Activated T-cell treated with anti-CD3 and anti-CD28 coated beads, Interleukin-2, amount 50 U/mL, for 48 hours (primary cell): ENCODE measurements around the gene UGT1A8.

Experiments used
- DNase-seq, 2 experiments: peaks; one replicate each; pipeline ENCODE4 v3.0.0-alpha.2; 2020

Gene UGT1A8

DNA sequence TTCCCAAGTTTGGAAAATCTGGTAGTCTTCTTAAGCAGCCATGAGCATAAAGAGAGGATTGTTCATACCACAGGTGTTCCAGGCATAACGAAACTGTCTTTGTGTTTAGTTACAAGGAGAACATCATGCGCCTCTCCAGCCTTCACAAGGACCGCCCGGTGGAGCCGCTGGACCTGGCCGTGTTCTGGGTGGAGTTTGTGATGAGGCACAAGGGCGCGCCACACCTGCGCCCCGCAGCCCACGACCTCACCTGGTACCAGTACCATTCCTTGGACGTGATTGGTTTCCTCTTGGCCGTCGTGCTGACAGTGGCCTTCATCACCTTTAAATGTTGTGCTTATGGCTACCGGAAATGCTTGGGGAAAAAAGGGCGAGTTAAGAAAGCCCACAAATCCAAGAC lies 154.7 kb downstream of the UGT1A8 start:
- DNase-seq: no peak

DNA sequence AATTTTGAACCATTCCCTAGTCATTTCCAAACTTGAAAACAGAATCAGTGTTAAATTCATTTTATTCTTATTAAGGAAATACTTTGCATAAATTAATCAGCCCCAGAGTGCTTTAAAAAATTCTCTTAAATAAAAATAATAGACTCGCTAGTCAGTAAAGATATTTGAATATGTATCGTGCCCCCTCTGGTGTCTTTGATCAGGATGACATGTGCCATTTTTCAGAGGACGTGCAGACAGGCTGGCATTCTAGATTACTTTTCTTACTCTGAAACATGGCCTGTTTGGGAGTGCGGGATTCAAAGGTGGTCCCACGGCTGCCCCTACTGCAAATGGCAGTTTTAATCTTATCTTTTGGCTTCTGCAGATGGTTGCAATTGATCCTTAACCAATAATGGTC lies 155.2 kb downstream of the UGT1A8 start:
- DNase-seq: no peak

DNA sequence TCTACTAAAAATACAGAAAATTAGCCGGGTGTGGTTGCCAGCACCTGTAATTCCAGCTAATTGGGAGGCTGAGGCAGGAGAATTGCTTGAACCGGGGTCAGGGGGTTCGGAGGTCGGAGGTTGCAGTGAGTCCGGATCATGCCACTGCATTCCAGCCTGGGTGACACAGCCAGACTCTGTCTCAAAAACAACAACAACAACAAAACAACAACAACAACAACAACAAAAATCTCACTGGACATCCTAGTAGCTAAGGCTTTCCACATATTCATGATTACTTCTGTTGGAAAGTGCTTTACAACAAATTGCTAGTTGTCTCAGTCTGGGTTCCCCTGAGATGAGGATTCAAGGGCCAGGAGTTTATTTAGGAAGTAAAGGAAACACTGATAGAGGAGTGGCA lies 156.4 kb downstream of the UGT1A8 start:
- DNase-seq: no peak

DNA sequence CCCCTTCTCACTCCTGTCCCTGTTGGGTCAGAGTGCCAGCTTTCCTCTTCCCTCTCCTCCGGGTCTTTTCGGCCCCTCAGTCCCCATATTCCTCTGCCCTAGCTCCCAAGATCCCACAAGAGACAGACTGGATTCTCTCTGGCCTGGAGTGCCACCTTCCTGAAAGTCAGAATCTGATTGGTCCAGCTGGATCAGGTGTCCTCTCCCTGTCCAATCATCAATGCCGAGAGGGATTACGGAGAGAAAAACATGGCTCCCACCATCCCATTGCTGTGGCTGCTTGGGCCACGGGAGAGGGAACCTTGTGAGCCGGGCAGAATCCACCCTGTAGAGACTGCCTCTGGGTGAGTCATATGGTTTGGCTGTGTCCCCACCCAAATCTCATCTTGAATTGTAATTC lies 158.0 kb downstream of the UGT1A8 start:
- no peak for DNase-seq

DNA sequence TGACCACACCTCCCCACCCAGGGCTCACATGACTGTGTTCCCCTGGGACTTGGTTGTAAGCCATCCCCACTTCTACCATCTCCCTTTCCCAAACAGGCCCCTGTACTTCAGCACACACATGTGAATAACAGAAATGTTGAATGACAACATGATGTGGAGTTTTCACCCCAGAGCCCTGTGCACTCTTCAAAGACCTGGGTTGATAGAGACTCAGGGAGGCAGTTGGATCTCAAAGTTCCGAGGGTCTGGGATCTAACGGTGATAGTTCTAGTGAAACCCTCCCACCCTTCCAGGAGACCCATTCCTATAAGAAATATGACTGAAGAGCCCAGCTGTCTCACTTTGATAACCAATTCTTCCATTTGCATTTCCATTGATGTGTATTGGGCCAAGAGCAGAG lies 160.6 kb downstream of the UGT1A8 start, which contains the start of gene MROH2A:
MROH2A (plus strand) TSS at position 301 of the 400 bp plus-strand sequence. CDS start 1,029 bp downstream, outside the sequence.
- no peak for DNase-seq

DNA sequence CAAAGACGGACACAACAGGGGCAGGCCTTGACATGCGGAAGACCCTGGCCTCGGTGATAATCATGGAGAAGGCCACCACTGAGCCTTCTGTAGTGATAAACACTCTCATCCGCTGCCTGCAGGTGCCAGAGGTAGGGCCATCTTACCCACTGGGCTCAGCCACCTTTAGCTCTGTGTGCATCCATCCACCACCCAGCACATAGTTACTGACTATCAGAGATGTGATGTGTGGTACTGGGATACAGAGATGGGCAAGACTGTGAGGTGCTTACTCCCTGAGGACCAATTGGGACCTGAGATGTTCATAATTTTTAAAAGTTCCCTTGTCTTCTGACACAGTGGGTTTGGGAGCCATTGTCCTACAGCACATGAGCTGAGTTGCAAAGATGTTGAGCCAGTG lies 162.3 kb downstream of the UGT1A8 start:
- no peak for DNase-seq

DNA sequence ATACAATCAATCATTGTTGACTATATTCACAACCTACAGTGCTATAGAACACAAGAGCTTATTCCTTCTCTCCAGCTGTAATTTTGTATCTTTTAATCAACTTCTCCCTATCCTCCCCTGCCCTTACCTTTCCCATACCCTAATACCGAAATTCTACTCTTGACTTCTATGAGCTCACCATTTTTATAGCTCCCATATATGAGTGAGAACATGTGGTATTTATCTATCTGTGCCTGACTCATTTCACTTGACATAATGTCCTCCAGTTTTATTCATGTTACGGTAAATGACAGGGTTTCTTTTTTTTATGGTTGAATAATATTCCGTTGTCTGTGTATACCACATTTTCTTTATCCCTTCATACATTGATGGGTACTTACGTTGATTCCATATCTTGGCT lies 163.3 kb downstream of the UGT1A8 start:
- no peak for DNase-seq

DNA sequence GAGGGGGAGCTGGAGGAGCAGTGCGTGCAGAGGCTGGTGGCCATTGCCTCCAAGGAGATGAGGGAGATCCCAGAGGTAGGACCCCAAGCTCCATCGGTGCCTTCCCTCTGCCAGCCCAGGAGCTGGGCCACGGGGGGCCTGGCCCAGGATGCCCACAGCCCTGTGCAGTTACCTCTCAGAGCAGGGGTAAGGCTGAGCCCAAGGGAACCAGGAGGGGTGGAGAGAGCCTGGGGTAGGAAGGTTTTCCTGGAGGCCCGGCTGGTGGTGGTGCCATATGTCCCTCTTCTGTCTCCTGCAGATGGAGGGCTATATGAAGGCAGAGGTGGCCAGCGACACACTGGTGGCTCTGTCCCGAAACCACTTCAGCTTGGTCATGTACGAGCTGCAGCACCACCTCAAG lies 172.1 kb downstream of the UGT1A8 start:
- DNase-seq: no peak

DNA sequence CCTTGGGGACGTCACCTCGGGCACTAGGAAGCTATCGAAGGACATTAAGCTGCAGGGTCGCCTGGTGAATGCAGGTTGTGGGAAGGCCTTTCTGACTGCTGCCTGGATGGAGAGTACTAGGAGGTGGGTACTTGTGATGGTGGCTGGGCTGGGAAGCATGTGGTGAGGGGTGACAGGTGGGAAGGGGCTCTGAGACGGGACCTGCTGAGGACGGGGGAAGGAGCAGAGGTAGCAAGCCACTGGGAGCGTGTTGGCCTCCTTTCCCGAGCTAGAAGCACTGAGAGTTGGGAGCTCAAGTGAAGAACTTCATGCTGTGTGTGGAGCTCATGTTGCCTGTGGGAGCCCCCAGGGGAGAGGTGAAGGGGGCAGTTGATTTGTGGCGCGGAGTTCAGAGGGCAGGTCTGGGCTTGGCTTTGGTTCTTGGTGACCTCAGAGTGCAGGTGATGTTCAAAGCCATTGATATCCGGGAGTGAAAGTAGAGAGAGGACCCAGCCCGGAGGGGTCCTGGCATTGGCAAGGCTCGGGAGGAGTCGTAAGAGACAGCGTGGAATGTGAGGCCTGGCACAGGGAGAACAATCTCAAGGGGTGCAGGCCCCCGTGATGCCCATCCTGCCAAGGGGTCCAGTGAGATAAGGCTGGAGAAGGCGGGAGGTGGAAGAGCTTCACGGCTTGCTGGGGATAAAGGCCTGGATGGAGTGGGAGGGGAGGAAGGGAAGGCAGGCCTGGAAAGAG lies 173.9 kb downstream of the UGT1A8 start:
- no peak for DNase-seq

DNA sequence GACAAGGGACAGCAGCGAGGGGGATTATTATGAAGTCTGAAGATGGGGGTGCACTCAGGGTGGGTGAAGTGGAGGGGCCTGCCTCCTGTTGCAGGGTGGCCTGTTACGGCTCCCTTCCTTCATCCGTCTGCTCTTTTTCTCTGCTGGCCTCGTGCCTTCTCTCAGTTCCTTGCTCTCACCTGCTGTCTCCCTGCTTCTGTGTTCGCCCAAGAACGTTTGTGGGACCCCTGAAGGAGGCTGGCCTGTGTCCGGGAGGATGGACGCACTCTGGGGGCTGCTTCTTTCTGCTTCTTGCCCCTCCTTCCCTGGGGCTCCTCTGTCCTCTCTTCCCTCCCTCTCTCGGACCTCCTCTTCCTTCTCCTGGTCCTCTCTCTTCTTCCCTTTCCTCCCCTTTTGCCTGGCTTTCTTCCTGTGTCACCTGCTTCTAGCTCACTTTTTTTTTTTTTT lies 174.5 kb downstream of the UGT1A8 start:
- no peak for DNase-seq

DNA sequence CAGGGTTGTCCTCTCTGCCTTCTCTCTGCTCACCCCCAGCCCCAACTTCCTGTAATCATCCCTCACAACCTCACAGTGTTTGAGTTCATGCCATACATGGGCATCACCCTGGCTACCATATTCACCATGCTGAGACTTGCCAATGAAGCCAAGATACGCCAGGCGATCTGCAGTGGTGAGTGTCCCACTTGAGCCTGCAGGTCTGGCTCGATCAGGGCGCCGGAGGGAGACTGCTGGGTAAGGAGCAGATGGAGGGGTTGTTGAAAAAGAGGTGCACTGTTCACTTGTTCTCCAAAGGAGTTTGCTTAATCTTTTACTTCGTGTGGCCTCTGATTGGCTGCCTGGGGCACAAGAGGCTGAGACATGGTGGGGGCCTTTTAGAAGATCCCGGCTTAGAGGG lies 175.3 kb downstream of the UGT1A8 start:
- no peak for DNase-seq

DNA sequence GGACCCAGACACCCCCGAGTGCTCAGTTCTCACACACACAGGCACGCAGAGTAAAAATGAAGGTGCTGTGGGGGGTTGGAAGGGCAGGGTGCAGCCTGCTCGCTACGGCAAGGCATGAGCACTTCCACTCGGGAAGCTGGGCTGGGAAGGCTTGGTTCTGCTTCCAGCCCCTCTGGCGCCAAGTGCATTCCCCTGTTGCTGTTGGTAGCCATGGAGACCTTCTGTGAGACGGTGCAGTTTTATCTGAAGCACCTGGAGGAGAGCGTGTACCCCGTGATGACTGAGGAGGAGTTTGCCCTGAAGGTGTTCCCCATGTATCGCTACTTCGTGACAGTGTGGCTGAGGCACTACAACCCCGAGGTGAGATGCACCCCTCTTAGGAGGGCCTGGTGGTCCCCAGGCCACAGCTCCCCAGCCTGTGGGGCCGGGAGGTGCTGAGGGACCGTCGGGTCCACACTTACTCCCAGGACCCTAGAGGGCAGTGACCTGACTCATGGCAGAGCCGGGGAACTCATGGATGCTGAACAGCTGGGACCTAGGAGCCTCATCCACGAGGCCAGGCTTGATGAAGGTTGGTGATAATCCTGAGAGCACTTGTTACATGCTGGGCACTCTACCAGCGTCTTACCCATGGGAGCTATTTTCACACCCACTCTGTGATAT lies 176.2 kb downstream of the UGT1A8 start:
- DNase-seq: no peak

DNA sequence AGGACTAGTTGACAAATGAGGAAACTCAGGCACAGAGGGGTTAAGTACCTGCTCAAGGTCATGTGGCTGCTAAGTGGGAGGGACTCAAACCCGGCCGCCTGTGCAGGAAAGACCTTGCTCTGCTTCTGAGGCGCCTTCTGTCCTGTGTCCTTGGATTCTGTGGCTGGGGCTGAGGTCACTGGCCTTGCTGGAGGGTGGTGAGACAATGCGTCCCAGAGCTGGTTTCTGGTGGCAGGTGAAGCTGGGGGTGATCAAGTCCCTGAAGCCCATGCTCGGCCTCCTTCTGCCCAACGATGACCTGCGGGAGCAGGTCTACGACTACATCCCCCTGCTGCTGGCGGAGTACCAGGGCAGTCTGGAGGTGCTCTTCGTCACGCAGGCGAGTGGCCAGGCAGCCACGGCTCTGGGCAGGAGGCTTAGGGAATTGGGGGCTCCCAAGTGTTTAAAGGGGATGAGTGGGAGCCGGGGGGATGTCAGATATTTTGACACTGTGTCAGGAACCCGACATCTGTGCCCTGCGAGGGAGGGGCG lies 176.8 kb downstream of the UGT1A8 start:
- no peak for DNase-seq

DNA sequence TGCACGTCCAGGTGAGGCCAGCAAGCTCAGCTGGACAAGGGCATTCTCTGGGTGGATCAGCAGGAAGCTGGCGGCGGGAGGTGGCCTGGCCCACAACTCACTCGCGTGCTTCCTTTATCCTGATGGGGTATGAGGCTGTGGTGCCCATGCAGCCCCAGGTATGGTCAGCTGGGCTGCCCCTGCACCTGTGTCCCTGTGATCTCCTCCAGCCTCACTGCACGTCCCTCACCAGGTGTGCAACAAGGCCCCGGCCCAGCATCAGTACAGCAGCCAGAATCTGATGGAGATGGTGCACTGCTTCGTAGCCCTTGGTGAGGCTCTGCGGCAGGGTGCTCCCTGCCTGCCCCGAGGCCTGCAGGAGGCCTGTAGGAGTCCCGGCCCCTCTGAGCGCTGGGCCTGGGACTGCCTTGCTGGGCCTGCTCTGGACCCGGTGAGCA lies 178.3 kb downstream of the UGT1A8 start:
- peak in 1 of 2 experiments; percentile 5 for DNase-seq

DNA sequence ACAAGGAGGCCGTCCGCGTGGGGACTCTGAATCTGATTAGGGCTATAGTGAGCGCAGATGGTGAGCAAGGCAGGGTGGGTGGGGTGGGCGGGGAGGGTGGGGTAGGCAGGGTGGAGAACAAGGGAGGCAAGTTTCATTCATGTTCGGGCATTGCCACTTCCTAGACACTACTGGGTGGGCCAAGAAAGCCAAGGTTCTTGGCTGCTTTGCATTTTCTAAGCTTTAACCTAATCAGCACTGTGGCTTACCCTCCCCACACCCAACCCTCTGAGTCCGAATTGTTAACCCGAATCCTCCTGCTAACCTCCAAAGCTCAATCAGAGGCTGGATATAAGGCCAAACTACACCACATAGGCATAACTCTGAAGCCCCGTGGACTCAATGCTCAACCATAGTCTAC lies 178.8 kb downstream of the UGT1A8 start:
- DNase-seq: no peak

DNA sequence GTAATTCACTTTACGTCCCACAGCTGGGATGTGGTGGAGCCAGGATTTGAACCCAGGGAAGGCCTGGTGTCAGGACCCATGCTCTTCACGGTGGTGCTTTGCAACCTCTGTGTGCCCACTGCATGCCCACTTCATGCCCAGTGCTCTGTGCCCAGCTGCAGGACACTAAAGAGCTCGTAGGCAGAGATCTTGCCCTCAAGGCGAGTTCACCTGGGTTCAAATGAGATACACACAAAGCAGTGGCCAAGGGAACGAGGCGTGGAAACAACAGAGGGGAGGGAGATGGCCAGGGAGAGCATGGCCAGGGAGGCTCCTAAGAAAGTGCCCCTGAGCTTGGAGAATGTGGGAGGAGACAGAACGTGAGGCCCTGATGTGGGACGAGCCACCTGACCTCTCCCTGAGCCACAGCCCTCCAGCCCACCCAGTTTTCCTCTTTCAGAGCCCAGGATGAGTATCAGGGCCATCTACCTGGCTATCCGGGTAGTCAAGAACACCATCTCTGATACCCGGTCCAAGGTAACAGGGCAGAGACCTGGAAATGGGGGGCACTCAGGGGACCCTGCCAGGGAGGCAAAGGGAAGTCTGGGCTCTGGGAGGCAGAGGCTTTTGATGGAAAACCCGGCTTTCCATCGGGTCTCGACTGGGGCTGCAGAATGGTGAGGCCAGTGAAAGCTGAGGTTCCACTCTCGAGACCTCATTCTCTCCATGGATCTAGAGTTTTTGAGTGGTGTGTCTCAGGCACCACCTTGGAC lies 181.1 kb downstream of the UGT1A8 start:
- DNase-seq: peak; percentile 5 to 9

DNA sequence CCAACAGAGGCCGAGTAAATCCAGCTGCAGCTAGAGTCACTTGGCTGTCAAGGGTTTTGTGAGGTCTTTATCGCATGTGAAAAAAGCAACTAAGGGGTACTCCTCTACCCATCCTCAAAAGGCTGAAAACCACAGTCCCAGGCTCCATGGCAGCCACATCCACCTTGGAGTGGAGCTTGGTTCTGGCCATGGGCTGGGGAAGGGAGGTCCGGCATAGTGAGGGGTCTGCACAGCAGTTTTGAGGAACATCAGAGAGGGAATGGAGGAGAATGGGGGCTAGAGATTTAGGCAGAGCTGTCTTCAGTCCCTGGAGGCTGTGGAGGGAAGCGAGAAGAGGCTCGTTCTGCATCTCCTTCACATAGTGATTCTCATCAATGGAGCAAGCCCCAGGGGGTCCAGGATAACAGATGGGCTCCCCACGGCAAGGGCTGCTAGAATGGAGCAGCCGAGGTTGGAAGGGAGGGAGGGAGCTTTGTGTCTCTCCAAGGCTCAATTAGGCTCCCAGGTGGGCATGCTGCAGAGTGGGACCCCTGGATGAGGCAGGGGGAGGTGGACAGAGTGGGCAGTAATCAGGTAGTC lies 181.7 kb downstream of the UGT1A8 start:
- peak; percentile 5 to 10 for DNase-seq

DNA sequence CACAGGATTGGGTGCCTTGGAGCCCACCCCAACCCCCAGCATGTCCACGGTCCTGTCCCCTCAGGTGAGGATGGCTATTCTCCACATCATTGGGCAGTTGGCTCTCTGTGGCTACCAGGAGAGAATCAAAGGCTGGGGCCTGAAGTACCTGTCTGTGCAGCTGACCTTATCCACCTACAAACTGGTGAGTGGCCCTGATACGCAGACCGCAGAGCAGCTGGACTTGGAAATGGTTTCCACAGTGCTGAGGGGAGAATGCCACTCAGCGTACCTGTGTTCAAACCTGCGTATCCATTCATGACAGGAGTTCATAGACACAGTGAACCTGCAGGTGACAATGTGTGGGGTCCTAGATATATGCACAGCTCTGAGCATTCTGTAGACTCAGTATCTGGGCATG lies 182.3 kb downstream of the UGT1A8 start:
- DNase-seq: no peak

DNA sequence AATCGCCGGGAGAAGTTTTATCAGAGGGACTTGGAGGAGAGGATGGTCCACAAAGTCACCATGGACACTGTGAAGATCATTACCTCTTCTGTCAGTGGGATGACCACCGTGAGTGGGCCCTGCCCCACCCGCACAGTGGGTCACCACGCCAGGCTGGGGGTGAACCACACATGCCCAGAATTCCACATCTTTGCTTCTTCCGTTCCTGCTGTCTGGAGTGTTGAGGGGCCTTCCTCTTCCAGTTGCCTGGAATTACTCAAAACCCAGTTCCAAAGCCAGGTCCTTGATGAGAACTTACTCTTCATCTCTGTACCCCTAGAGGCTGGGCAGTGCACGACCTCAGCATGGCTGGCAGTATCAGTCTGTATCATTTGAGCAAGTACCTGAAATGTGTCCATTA lies 182.8 kb downstream of the UGT1A8 start:
- peak; percentile 7 for DNase-seq

DNA sequence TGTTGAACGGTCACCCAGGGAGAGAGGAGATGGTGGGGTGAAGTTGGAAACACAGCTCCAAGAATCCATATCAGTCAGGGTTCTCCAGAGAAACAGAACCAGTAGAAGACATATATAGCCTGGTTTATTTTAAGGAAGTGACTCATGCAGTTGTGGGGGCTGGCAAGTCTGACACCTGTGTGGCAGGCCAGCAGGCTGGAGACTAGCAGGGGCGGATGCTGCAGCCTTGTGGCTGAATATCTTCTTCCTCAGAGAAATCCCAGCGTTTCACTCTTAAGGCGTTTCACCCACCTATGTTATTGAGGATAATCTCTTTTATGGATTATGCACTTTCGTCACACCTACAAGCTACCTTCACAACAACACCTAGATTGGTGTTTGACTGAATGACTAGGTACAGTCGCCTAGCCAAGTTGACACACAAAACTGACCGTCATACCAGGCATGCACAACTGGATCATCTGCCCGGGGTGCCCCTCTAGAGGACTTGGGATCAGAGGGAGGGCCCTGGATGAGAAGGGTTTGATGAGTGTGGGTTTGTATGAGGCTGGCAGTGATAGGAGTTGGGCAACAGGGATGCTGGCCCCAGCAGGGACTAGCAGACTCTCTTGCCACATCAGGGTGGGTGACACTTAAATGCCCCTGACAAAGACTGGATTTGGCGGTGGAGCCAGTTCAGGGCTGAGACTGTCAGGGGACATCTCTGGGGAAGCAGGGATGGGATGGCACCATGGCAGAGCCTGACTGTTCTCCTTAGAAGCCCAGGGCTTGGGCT lies 184.1 kb downstream of the UGT1A8 start:
- DNase-seq: peak; percentile 17 to 32

DNA sequence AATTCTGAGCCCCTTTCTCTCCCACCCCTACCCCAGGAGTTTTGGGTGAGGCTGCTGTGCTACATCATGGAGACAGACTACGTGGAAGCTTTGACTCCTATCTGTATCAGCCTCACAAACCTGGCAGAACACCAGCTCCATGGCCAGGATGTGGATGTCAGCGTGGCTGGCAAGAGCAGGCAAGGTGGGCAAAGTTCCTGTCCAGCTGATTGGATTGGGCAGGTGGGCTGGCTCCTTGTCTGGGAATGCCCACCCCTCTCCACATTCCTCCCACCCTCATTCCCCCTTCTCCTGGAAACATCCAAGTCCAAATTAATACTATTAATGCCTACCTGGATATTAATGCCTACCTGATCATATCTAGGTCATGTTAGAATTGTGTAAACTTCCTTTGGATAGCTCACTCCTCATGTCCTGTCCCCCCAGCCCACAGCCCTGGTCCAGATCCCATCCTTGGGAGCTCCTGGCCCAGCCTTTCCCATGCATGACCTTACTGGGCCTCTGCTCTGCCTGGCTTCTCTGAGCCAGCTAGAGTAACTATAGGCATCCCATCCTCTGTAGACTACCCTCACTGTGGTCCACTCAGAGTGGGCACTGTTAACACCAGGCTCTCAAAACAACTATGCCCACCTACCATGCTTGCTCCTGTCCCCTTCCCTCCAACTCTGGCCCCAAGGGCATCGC lies 184.8 kb downstream of the UGT1A8 start:
- peak in 1 of 2 experiments; percentile 2 for DNase-seq
